A549 (cell line): Measurements from ENCODE around the gene CAND2. TPM values are rescaled to one million over a fixed set of nuclear protein-coding genes. Genes with fewer than 3 reads are reported as not detected.

Source experiments
- ATAC-seq, 2 experiments: fragments of 200-7000 bp in 1 of 2; fragments of >200 bp in 1 of 2; cut with Nextera tagmentation in 1 of 2; cut with Tn5 transposase in 1 of 2; 3 replicates each; pipeline versions ENCODE4 v1.8.0 to v1.9.1; 2018 to 2020; ENCODE audit warnings: mild to moderate bottlenecking in 1 of 2, moderate library complexity in 1 of 2
- CTCF ChIA-PET: fragments of 300-600 bp; sonication (Branson Sonifier 250); formaldehyde crosslinking; extraction: SDS; loops from one replicate; lab custom pipeline; 2021; ENCODE audit warnings: antibody characterized with exemption, inconsistent platforms; lab: Yijun Ruan, JAX
- POLR2A ChIA-PET: fragments of 350-600 bp; formaldehyde crosslinking; extraction: SDS; loops from one replicate; lab custom pipeline; 2021; ENCODE audit warnings: antibody characterized with exemption, inconsistent platforms; lab: Yijun Ruan, JAX
- DNase-seq, 2 experiments: peaks; one replicate each; pipeline versions ENCODE4 v3.0.0 to v3.0.0-alpha.2; 2011 to 2016; ENCODE audit warnings: low read depth in 1 of 2, low spot score in 1 of 2
- FAIRE-seq: peaks from 2 replicates; lab custom pipeline; 2011; peaks lifted over from hg19 to GRCh38; lab: Jason Lieb, UNC
- H3K27ac ChIP-seq, 2 experiments: fragments of >200 bp; sonication (Bioruptor Twin); formaldehyde crosslinking; 3 replicates each; pipeline ENCODE4 v1.5.1; 2016 to 2017
- H3K4me1 ChIP-seq: fragments of >200 bp; sonication (Bioruptor Twin); formaldehyde crosslinking; 3 replicates; pipeline ENCODE4 v1.6.1; 2016
- H3K4me2 ChIP-seq: fragments of >200 bp; sonication (Bioruptor Twin); formaldehyde crosslinking; 3 replicates; pipeline ENCODE4 v1.6.1; 2016
- H3K4me3 ChIP-seq: fragments of >200 bp; sonication (Bioruptor Twin); formaldehyde crosslinking; 3 replicates; pipeline ENCODE4 v1.5.1; 2016
- H3K9me3 ChIP-seq: fragments of >200 bp; sonication (Bioruptor Twin); formaldehyde crosslinking; 3 replicates; pipeline ENCODE4 v1.6.1; 2016
- BHLHE40 ChIP-seq: IDR thresholded peaks from 2 replicates; pipeline ENCODE4 v1.6.1; 2012; ENCODE audit warnings: low read depth, low read length, inconsistent platforms
- CBX2 ChIP-seq: fragments of 200-600 bp; sonication (generic); IDR thresholded peaks from 2 replicates; pipeline ENCODE4 v1.6.1; 2016; ENCODE audit warnings: low read depth, mild to moderate bottlenecking, borderline replicate concordance
- CHD2 ChIP-seq: fragments of 150-350 bp; IDR thresholded peaks from 2 replicates; pipeline ENCODE4 v1.6.1; 2014; ENCODE audit warnings: low read length; ENCODE audit not compliant: partially characterized antibody
- CHD4 ChIP-seq: fragments of 200-600 bp; sonication (generic); IDR thresholded peaks from 2 replicates; pipeline ENCODE4 v1.6.1; 2016; ENCODE audit warnings: antibody characterized with exemption, mild to moderate bottlenecking, borderline replicate concordance
- HDAC2 ChIP-seq: fragments of 200-600 bp; sonication (generic); IDR thresholded peaks from 2 replicates; pipeline ENCODE4 v1.6.1; 2016
- HOXA7 ChIP-seq: fragments of 250-450 bp; sonication (Bioruptor Pico); IDR thresholded peaks from 2 replicates; pipeline ENCODE4 v1.5.0; 2020; ENCODE audit warnings: mild to moderate bottlenecking, moderate library complexity
- HOXB13 ChIP-seq: fragments of 250-450 bp; sonication (Bioruptor Pico); IDR thresholded peaks from 2 replicates; pipeline ENCODE4 v1.5.0; 2020; ENCODE audit warnings: low read depth, mild to moderate bottlenecking, moderate library complexity
- HOXB5 ChIP-seq: fragments of 250-450 bp; sonication (Bioruptor Pico); IDR thresholded peaks from 2 replicates; pipeline ENCODE4 v1.5.0; 2020; ENCODE audit warnings: mild to moderate bottlenecking, moderate library complexity
- MAFK ChIP-seq: fragments of 450-650 bp; IDR thresholded peaks from 2 replicates; pipeline ENCODE4 v1.6.1; 2014; ENCODE audit not compliant: partially characterized antibody
- MAZ ChIP-seq: fragments of 150-350 bp; IDR thresholded peaks from 2 replicates; pipeline ENCODE4 v1.6.1; 2014; ENCODE audit warnings: antibody characterized with exemption, low read depth, low read length, borderline replicate concordance
- NFE2L2 ChIP-seq: fragments of 150-350 bp; conservative IDR thresholded peaks from 2 replicates; pipeline ENCODE4 v1.6.1; 2014; ENCODE audit warnings: low read length
- POLR2AphosphoS2 ChIP-seq: conservative IDR thresholded peaks from 2 replicates; pipeline ENCODE4 v1.6.1; 2012; ENCODE audit warnings: low read length, improper control_type of control experiment, inconsistent platforms
- SREBF2 ChIP-seq: fragments of 450-650 bp; IDR thresholded peaks from 2 replicates; pipeline ENCODE4 v1.6.1; 2014; ENCODE audit warnings: mild to moderate bottlenecking, moderate library complexity
- ZFP36 ChIP-seq: fragments of 450-650 bp; IDR thresholded peaks from 2 replicates; pipeline ENCODE4 v1.6.1; 2014; ENCODE audit warnings: borderline replicate concordance; ENCODE audit not compliant: partially characterized antibody
- ZNF302 ChIP-seq: fragments of 250-450 bp; sonication (Bioruptor Pico); IDR thresholded peaks from 2 replicates; pipeline ENCODE4 v1.9.0; 2021; ENCODE audit warnings: inconsistent platforms, mild to moderate bottlenecking, moderate library complexity
- WGBS: methylation state at CpG from one replicate; pipeline ENCODE4 v1.1.6; 2017; ENCODE audit errors: missing lambda C conversion rate; 5-methylcytosine and 5-hydroxymethylcytosine counted together
- polyA plus RNA-seq, 4 experiments: library from polyadenylated mRNA; depleted of rRNA in 3 of 4; stranded (reverse); fragments of >200 nt; fragmentation: RNase III in 1 of 4; extraction: RNeasy Plus Mini Kit Qiagen cat#74134 plus additional on column Dnase treatment in 1 of 4; gene quantifications; 2 replicates in 3 of 4; 3 replicates in 1 of 4; pipeline ENCODE4 v1.2.3, GENCODE V29; 2011 to 2017
- TF ChIP-seq, protein P1 (sequence below): fragments of >200 bp; sonication (Bioruptor Twin); formaldehyde crosslinking; IDR thresholded peaks from 2 replicates; pipeline ENCODE4 v1.6.1; 2016
- TF ChIP-seq, protein P2 (sequence below): fragments of 200-600 bp; sonication (generic); IDR thresholded peaks from 2 replicates; pipeline ENCODE4 v1.6.1; 2016; ENCODE audit warnings: antibody characterized with exemption, mild to moderate bottlenecking, moderate library complexity
- TF ChIP-seq, protein P3 (sequence below): fragments of 250-450 bp; sonication (Bioruptor Pico); IDR thresholded peaks from 2 replicates; pipeline ENCODE4 v1.5.0; 2021; ENCODE audit warnings: mild to moderate bottlenecking, moderate library complexity, borderline replicate concordance
- TF ChIP-seq, protein P4 (sequence below): fragments of 250-450 bp; sonication (Bioruptor Pico); IDR thresholded peaks from 2 replicates; pipeline ENCODE4 v1.5.0; 2020; ENCODE audit warnings: low read depth, mild to moderate bottlenecking, moderate library complexity
- TF ChIP-seq, protein P5 (sequence below): IDR thresholded peaks from 2 replicates; pipeline ENCODE4 v1.6.1; 2012
- TF ChIP-seq, protein P6 (sequence below): fragments of 150-350 bp; IDR thresholded peaks from 2 replicates; pipeline ENCODE4 v1.6.1; 2014; ENCODE audit warnings: low read depth, mild to moderate bottlenecking, low read length

CAND2 gene
- polyA plus RNA-seq, 2 of the 4 experiments (the other 2 are of a cell fraction): 0.72 to 0.84 TPM

DNA sequence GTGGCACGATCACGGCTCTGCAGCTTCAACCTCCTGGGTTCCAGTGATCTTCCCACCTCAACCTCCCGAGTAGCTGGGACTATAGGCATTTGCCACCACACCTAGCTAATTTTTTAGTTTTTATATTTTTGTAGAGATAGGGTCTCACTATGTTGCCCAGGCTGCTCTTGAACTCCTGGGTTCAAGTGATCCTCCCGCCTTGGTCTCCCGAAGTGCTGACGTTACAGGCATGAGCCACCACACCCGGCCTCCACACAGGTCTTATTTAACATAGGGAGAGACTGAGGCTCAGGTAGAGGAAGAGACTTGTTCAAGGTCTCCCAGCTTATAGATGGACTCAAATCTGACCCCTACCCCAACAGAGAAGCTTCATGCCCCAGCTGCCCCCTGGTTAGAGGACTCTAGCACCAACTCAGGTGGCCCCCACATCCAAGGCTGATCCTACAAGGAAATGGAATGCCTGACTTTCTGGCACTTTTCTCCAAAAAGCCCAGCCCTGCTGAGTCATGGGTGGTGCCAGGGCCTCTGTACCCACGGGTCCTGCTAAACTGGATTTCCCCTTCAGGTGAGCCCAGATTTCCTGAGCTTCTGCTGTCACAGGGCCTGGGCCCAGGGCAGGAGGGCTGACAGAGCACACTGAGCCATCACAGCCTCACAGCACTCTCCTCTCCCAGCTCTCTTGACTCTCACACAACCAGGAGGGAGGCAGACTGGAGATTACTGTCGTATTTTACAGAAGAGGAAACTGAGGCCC, 43.0 kb upstream of the CAND2 start:
- peak overlapping the region; percentile 34; the same call in 1 of the 3 replicates for H3K4me2 ChIP-seq
- H3K9me3 ChIP-seq: no peaks in the 10 kb centered on the region
- POLR2A ChIA-PET: no interaction called here
- peaks cover 39% of the 10 kb centered on the region for H3K4me1 ChIP-seq
- peak overlapping the region; percentile 43 to 90; a peak in 5 of 6 replicates for H3K27ac ChIP-seq
- 85% methylated on average over 9 of the region's 9 CpGs for WGBS
- no peak overlapping the region for H3K4me3 ChIP-seq
- DNase-seq (peak in 1 of 2 experiments; percentile 34), FAIRE-seq (no peak), ATAC-seq (peak; percentile 12 to 32; a peak in 3 of 6 replicates)
- TF ChIP-seq POLR2AphosphoS2 (no peak), SREBF2 (no peak), MAFK (peak; percentile 48), NFE2L2 (no peak), HOXB13 (CRISPR knock-in tag) (no peak)
- TF ChIP-seq, protein P1, sequence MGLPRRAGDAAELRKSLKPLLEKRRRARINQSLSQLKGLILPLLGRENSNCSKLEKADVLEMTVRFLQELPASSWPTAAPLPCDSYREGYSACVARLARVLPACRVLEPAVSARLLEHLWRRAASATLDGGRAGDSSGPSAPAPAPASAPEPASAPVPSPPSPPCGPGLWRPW: no peak
- TF ChIP-seq, protein P2, sequence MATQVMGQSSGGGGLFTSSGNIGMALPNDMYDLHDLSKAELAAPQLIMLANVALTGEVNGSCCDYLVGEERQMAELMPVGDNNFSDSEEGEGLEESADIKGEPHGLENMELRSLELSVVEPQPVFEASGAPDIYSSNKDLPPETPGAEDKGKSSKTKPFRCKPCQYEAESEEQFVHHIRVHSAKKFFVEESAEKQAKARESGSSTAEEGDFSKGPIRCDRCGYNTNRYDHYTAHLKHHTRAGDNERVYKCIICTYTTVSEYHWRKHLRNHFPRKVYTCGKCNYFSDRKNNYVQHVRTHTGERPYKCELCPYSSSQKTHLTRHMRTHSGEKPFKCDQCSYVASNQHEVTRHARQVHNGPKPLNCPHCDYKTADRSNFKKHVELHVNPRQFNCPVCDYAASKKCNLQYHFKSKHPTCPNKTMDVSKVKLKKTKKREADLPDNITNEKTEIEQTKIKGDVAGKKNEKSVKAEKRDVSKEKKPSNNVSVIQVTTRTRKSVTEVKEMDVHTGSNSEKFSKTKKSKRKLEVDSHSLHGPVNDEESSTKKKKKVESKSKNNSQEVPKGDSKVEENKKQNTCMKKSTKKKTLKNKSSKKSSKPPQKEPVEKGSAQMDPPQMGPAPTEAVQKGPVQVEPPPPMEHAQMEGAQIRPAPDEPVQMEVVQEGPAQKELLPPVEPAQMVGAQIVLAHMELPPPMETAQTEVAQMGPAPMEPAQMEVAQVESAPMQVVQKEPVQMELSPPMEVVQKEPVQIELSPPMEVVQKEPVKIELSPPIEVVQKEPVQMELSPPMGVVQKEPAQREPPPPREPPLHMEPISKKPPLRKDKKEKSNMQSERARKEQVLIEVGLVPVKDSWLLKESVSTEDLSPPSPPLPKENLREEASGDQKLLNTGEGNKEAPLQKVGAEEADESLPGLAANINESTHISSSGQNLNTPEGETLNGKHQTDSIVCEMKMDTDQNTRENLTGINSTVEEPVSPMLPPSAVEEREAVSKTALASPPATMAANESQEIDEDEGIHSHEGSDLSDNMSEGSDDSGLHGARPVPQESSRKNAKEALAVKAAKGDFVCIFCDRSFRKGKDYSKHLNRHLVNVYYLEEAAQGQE: no peak
- CTCF ChIA-PET: interaction anchor here (0.8 to 1.7 kb wide), 4 partner anchors 10 to 89 kb away, joined by 3 to 4 read pairs (median 4); no protein-coding TSS in a partner anchor

DNA sequence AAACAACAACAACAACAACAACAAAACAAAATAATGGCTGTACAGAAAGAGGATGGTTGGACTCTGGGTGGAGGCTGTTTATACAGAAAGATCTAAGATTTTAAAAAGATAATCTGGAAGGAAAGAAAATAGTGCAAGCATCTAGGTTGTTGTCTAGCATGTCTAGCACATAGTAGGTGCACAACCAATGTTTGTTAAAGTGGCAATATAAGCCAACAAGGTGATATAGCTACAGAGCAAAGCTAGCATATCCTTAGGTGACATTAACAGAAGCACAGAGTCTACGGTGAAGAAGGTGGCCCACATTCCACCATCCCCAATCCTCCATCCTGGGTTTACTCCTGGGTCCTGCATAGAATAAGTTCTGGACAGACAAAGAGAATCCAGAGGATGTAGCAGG, 42.2 kb upstream of the CAND2 start:
- CTCF ChIA-PET: interaction anchor here (1.2 kb wide), 2 partner anchors 11 to 19 kb away, joined by 3 to 4 read pairs; no protein-coding TSS in a partner anchor
- Histone ChIP-seq H3K4me1 (peaks cover 47% of the 10 kb centered on the region), H3K4me2 (no peak overlapping the region), H3K9me3 (no peaks in the 10 kb centered on the region), H3K4me3 (no peak overlapping the region), H3K27ac (peak overlapping the region in 1 of 2 experiments; percentile 38; a peak in 1 of 6 replicates)
- DNase-seq (no peak), ATAC-seq (no peak), FAIRE-seq (no peak)
- POLR2A ChIA-PET: no interaction called here
- WGBS: 92% methylated on average over 1 of the region's 1 CpG
- TF ChIP-seq HDAC2 (no peak), BHLHE40 (no peak), MAFK (no peak), HOXB5 (CRISPR knock-in tag) (no peak), MAZ (no peak), CHD2 (no peak), HOXA7 (no peak), ZFP36 (no peak), HOXB13 (CRISPR knock-in tag) (no peak), CHD4 (no peak), ZNF302 (CRISPR knock-in tag) (no peak), SREBF2 (no peak), CBX2 (no peak)
- TF ChIP-seq, protein P3, sequence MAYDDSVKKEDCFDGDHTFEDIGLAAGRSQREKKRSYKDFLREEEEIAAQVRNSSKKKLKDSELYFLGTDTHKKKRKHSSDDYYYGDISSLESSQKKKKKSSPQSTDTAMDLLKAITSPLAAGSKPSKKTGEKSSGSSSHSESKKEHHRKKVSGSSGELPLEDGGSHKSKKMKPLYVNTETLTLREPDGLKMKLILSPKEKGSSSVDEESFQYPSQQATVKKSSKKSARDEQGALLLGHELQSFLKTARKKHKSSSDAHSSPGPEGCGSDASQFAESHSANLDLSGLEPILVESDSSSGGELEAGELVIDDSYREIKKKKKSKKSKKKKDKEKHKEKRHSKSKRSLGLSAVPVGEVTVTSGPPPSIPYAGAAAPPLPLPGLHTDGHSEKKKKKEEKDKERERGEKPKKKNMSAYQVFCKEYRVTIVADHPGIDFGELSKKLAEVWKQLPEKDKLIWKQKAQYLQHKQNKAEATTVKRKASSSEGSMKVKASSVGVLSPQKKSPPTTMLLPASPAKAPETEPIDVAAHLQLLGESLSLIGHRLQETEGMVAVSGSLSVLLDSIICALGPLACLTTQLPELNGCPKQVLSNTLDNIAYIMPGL: no peak
- TF ChIP-seq, protein P4, sequence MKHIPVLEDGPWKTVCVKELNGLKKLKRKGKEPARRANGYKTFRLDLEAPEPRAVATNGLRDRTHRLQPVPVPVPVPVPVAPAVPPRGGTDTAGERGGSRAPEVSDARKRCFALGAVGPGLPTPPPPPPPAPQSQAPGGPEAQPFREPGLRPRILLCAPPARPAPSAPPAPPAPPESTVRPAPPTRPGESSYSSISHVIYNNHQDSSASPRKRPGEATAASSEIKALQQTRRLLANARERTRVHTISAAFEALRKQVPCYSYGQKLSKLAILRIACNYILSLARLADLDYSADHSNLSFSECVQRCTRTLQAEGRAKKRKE (CRISPR knock-in tag): no peak
- TF ChIP-seq, protein P1: no peak
- TF ChIP-seq, protein P5, sequence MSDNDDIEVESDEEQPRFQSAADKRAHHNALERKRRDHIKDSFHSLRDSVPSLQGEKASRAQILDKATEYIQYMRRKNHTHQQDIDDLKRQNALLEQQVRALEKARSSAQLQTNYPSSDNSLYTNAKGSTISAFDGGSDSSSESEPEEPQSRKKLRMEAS: no peak
- TF ChIP-seq, protein P2: no peak
- TF ChIP-seq, protein P6, sequence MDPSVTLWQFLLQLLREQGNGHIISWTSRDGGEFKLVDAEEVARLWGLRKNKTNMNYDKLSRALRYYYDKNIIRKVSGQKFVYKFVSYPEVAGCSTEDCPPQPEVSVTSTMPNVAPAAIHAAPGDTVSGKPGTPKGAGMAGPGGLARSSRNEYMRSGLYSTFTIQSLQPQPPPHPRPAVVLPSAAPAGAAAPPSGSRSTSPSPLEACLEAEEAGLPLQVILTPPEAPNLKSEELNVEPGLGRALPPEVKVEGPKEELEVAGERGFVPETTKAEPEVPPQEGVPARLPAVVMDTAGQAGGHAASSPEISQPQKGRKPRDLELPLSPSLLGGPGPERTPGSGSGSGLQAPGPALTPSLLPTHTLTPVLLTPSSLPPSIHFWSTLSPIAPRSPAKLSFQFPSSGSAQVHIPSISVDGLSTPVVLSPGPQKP: no peak
